ENCODE measurements around the gene ERC1.
"Not testable (repeated sequence)": the region's sequence is repeated elsewhere in the genome, so short reads cannot be mapped to it uniquely, and the experiment has no call there.

The ERC1 gene

DNA sequence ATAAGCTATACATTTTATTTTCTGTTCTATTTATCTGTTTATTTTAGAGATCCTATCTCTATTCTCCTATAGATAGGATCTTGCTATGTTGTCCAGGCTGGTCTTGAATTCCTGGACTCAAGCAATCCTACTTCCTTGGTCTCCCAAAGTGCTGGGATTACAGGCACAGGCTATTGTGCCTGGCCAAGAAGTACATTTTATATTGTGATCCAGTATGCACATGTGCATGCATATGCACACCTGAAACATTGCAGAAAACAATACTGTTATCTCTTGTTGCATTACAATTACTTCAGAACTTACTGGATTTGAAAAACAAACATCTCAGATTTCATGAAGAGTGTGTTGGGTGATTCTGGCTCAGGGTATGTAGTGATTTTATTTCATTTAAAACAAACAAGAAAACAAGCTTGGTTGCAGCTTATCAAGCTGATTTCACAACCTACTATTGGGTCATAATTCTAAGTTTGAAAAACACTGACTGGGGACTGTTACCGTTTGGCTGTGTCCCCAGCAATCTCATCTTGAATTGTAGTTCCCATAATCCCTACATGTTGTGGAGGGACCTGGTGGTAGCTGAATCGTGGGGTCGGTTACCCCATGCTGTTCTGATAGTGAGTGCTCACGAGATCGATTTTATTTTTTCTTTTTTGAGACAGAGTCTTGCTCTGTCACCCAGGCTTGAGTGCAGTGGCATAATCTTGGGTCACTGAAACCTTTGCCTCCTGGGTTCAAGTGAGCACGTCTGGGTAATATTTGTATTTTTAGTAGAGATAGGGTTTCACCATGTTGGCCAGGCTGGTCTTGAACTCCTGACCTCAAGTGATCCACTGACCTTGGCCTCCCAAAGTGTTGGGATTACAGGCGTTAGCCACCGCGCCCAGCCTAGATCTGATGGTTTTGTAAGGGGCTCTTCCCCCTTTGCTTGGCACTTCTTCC lies 31.3 kb downstream of the ERC1 start:
- no peak for DNase-seq (ENCODE audit: low read depth in 2 of 2)

DNA sequence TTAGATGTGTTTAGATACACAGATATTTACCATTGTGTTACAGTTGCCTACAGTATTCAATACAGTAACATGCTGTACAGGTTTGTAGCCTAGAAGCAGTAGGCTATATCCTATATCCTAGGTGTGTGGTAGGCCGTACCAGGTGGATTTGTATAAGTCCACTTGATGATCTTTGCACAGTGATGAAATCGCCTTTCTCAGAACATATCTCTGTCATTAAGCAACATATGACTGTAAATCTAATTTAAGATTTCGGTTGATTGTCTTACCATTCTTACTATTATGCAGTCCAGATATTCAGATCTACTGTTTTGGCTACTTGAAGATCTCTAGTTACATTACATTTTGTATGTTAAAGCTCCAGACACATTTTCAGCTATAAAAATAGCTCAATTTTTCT lies 39.8 kb downstream of the ERC1 start:
- no peak for DNase-seq (ENCODE audit: low read depth in 2 of 2)

DNA sequence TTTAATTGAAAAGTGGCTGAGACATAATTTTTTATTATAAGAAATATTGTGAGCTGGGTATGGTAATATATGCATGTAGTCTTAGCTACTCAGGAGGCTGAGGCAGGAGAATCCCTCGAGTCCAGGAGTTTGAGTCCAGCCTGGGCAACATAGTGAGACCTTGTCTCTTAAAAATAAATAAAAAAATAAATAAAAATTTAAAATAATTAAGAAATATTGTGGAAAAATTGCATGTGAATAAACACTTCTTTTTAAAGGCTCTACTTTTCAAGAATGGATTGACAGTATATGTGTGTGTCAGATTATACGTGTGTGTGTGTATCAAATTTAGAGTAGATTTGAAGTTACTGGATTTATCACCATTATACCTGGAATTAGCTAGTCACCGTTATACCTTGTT lies 43.2 kb downstream of the ERC1 start:
- no peak for DNase-seq (ENCODE audit: low read depth in 2 of 2)

DNA sequence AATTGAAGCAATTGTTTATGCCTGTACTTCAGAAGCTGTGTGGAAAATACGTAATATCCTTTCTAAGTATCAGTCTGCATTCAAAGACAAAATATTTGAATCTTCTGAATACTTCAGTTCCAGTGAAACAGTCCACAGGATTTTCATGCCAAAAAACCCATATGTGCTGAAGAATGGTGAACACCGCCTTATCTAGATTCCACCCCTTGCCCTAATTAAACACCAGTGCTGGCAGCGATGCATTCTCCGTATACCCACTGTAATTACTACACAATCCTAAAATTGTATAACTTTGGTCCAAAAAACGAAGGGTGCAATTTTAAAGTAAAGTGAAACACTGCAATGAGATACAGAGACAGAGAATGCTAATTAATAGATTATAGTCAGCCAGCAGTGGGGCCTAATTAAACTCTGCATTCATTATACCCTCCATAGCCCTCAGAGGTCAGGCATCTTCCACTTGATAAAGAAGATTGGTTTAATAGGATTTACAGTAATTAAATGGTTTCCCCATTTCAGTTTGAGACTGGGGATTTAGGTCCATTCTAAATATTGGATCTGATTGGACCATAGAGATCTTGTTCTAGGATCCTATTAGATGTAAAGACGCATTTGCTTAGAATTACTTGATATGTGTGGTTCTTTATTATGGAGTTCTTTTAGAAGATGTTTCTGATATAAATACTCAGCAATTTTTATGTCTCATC lies 43.9 kb downstream of the ERC1 start:
- no peak for DNase-seq (ENCODE audit: low read depth in 2 of 2)

DNA sequence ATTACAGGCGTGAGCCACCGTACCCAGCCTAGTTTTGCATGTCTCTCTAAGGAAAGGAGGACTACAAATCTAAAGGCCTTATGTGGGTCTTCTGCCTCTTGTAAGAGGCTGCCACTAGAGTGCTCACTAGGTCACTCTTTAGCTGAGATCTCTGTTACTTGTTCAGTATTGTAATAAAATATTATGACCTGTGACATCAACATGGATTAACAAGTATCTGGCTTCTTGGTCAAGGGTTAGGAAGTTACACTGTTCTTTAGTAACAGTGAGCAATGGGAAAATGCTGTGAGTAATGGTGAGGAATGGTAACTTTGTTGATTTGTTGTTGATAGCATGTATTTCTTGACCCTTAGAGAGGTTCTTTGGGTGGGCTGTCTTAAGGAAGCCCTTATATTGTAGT lies 50.5 kb downstream of the ERC1 start:
- no peak for DNase-seq (ENCODE audit: low read depth in 2 of 2)

DNA sequence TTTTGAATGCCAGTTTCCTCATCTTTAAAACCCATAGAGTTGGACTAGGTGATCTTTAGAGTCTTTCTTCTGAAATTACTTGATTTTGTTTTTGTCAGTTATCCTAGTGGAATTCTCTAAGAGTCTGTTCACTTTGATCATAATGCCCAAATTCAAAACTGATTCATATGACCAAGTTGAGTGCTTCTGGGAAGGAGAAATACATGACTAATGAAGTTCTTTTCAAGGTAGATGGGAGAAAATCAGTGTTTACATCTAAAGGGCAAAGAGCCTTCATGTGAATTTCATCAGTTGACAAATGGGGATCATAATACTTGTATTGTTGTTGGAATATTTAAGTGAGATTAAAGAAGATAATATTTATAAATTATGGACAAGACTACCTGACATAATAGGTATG lies 53.2 kb downstream of the ERC1 start:
- DNase-seq (ENCODE audit: low read depth in 2 of 2), result no peak

DNA sequence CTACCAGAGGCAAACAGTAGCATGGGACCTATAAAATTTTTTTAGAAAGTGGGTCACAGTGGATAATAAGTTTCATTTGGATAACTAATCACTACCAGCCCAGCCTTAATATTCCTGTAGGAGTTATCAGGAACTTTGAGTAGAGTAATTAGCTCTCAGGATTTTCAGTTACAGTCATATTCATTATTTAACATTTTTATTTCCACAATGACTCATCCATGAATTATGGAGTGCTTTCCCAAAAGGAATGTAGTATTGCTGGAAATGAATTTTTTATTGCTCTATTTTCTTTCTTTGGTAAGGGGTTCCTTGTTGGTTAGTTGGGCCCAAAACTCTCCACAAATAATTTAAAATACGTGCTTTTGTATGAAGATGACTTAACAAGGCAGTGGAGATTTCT lies 53.7 kb downstream of the ERC1 start:
- DNase-seq (ENCODE audit: low read depth in 2 of 2), result no peak

DNA sequence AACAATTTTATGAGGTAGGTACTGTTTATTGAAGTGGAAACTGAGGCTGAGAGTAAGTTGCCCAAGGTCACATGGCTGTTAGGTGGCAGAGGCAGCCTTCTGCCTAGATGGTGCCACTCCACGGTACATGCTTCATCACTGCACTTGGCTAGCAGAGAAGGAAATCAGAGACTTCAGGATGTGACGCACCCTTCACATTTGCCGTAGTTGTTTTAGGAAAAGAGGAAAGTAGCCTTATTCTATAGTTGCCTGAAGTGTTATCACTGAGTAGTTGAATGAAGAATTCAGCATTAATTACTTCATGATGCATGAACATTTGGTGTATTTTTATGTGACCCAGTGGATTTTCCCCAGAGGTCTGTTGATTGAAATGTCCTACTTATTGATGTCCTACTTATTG lies 55.7 kb downstream of the ERC1 start:
- DNase-seq (ENCODE audit: low read depth in 2 of 2), result no peak

DNA sequence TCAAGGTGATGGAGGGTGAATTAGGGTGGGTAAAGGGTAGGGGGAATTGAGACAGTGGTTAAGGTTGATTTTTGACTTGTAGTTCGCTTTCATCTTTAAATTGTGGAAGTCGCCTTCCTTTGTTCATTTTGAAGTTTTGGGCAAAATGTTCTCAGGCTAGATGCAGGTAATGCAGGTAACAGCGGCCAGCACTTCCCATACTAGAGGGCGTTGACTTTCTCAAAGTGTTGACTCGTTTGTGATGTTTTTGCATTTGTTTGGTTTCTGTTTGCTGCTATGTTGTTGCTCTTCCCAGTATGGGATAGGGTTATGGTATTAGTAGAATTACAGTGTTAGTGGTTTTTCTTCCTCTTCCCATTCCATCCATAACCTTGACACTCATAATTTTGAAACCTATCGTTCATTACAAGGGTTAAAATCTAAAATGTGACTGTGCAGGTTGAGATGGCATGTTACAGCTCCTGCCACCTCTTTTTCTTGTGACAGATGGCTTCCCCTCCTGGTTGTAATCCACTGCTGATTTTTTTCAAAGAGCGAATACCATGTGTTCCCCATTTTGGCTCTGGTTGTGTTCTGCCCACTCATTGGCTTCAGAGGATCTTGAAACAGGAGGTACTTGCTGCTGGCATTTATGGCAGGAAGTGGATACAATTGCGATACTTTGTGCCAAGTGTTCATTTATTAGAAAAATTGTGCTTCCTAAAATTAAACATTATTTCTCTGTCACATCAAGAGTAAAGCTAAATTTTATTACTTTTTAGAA lies 57.1 kb downstream of the ERC1 start:
- no peak for DNase-seq (ENCODE audit: low read depth in 2 of 2)

DNA sequence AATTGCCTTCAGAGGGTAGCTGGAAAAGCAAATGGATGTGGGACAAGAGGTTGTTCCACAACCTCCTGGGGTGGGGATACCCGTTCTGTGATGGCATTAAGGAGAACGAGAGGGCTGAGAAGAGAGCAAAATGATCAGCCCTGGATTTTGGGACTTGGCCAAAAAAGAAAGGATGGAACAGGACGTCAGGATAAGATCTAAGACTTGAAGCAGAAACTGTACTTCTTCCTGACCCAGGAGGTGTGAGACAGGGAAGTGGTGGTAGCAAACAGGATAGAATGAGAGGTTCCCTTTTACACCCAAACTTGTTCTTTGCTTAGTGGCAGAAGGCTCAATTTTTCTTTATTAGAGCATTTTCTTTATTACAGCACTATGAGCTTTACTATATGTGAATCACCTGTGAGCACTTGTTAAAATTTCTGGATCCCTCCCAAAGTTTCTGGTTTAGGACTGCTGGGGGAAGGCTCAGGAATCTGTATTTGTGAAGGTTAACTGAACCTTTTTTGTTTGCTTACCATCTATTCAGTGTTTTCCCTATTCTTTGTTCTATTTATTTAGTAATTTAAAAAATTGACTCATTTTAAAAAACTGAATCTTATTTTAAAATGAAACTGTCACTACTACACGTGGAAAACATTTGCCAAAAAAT lies 59.2 kb downstream of the ERC1 start:
- DNase-seq (ENCODE audit: low read depth in 2 of 2), result no peak

DNA sequence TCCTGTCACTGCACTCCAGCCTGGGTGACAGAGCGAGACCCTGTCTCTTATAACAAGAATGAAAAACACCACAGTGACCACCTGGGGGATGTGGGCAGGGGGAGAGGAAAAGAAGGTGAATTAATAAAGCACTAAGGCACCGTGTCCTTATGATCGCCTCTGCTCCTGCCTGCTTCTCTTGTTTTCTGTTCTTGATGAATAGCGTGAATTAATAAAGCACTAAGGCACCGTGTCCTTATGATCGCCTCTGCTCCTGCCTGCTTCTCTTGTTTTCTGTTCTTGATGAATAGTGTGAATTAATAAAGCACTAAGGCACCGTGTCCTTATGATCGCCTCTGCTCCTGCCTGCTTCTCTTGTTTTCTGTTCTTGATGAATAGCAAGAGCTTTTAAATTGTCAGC lies 60.6 kb downstream of the ERC1 start:
- not testable (repeated sequence) for DNase-seq (ENCODE audit: low read depth in 2 of 2)

DNA sequence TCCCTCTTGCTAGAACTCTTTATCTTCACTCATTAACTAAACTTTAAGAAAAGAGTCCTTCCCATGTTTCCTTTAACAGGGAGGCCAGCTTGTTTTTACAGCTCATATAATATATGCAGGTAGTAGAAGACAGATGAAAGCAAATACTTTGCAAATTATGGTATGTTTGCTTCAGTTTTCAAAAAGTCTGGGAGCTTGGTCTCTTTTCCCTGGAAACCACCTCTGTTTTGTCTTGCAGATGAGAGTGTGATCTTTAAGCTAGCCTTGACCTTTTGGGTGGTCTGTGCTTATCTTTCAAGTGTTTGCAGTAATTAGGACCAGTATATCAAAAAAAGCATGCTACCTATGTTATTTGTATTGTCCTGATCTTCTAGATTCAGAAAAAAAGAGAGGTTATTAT lies 62.7 kb downstream of the ERC1 start:
- DNase-seq (ENCODE audit: low read depth in 2 of 2), result no peak

DNA sequence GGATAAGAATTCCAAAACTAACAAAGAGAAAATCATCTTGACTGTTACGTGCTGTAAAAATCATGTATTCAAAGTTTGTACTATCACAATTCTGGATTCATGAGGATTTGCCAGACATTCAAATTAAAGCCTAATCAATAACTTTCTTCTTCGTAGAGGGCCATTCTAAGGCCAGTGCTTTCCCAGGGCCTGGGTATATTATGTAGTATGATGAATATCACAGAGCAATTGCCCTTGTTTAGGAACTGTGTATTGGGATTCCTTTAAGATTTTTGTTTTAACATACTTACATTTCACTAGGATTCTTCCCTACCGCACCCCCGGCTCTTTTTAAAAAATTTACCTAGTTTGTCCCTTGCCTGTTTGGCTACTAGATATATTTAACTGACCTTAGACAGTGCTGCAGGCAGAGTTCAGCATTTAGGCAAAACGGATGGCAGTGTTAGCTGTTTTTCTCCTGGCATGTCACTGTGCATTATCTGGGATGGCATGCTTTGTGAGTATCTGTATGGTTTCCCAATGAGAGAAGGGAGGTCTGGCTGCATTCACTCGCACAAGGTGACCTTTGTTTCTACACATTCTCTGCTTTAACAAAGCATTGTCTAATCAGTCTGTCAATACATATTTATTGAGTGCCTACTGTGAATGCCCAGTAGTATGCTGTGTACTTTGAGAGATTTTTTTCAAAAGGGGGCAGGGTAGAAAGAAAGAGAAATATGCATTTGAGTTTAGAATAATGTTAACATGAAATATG lies 63.3 kb downstream of the ERC1 start:
- DNase-seq (ENCODE audit: low read depth in 2 of 2), result no peak

DNA sequence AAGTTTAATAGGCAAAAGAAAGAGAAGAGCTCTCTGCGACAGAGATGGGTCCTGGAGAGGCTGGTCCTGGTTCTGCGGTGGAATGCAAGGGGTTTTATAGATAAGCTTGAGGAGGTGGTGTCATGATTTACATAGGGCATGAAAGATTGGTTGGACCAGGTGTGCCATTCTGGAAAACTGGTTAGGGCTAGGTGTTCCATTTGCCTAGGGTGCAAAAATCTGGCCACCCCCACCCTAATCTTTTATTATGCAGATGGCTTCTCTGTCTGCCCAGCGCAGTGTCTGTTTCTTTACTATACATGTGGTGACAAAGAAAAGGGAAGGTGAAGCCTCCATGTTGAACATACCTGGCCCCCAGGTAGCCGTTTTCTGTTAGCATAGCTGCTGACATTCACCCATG lies 65.4 kb downstream of the ERC1 start:
- DNase-seq (ENCODE audit: low read depth in 2 of 2), result no peak

DNA sequence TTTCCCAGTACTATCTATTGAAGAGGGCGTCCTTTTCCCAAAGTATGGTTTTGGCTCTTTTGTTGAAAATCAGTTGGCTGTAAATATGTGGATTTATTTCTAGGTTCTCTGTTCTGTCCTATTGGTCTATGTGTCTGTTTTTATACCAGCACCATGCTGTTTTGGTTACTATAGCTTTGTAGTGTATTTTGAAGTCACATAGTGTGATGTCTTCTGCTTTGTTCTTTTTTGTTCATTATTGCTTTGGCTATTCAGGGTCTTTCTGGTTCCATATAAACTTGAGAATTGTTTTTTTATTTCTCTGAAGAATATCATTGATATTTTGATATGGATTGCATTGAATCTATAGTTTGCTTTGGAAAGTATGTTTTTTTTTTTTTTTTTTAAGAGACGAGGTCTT lies 67.4 kb downstream of the ERC1 start:
- no peak for DNase-seq (ENCODE audit: low read depth in 2 of 2)

DNA sequence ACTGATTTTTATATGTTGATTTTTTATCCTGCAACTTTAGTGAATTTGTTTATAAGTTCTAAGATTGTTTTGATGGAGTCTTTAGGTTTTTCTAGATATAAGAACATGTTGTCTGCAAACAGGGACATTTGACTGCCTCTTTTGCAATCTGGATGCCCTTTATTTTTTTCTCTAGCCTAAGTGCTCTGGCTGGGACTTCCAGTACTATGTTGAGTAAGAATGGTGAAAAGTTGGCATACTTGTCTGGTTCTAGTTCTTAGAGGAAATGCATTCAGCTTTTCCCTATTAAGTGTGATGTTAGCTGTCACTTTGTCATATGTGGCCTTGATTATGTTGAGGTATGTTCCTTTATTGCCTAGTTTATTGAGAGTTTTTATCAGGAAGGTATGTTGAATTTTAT lies 68.1 kb downstream of the ERC1 start:
- no peak for DNase-seq (ENCODE audit: low read depth in 2 of 2)

DNA sequence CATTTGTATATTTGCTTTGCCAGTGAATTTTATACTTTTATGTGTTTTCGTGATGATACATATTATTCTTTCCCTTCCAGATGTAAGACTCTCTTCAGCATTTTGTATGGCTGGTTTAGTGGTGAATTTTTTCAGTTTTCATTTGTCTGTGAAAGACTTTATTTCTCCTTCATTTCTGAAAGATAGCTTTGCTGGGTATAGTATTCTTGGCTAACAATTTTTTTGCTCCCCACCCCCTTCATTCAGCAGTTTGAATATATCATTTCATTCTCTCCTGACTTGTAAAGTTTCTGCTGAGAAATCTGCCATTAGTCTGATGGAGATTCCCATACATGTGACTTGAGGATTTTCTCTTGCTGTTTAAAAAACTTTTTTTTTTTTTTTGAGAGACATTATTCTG lies 72.8 kb downstream of the ERC1 start:
- no peak for DNase-seq (ENCODE audit: low read depth in 2 of 2)

DNA sequence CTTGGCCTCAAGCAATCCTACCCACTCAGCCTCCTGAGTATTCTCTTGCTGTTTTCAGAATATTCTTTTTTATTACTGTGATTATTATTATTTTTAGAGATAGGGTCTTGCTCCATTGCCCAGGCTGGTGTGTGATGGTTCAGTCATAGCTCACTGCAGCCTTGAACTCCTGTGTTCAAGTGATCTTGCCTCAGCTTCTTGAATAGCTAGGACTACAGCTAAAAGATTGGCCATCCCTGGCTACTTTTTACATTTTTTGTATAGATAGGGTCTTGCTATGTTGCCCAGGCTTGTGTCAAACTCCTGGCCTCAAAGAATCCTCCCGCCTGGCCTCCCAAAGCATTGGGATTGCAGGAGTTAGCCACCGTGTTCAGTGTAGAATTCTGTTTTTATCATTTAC lies 73.3 kb downstream of the ERC1 start:
- DNase-seq (ENCODE audit: low read depth in 2 of 2), result no peak

DNA sequence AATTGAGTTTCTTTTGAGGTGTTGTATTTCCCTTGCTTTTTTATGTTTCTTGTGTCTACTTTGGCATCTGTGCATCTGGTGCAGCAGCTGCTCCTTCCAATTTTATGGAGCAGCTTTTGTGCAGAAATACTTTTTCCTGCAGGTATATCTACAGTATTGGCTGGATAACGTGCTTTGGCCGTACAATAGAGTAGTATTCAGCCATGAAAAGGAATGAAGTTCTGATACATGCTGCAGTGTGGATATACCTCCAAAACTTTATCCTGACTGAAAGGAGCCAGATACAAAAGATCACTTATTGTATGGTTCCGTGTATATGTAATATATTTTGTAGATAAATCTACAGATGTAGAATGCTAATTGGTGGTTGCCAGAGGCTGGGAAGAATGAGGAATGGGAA lies 74.6 kb downstream of the ERC1 start:
- DNase-seq (ENCODE audit: low read depth in 2 of 2), result no peak

DNA sequence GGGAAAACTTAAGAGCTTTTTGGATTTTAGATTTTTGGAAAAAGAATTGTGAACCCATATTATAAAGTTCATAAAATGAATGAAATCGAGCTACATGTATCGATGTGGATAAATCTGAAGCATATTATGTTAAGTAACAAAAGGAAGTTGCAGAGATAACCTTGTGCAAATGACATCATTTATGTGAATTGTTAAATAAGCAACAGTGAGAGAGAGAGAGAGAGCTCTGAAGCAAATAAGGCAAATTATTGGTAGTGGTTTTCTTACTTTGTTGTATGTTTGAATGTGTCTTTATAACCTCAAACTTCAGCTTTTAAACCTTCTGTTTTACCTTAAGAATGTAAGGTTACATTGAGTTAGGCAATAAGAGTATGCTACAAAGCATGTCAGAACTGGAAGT lies 78.8 kb downstream of the ERC1 start:
- DNase-seq (ENCODE audit: low read depth in 2 of 2), result no peak

DNA sequence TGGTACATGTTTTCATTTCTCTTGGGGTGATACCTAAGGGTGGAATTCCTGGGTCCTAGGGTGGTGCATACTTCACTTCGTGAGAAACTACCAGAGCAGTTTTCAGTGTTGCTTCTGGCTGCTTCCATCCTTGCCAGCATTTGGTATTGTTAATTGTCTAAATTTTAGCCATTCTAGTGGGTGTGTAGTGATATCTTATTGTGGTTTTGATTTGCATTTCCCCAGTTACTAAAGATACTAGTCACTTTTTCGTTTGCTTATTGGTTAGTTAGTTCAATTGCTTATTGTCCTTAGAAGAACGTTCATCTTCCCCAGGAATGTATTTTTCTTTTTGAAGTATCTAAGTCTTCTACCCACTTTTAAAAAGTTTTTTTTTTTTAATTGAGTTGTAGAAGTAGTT lies 80.2 kb downstream of the ERC1 start:
- no peak for DNase-seq (ENCODE audit: low read depth in 2 of 2)

Data from stimulated activated CD8-positive, alpha-beta memory T cell treated with anti-CD3 and anti-CD28 coated beads, Interleukin-7, amount 100 ng/mL, for 4 hours (primary cell).